K562 (cell line): Measurements from ENCODE around the gene TUBGCP6. TPM values are rescaled to one million over a fixed set of nuclear protein-coding genes. Genes with fewer than 3 reads are reported as not detected.

Experiments used
- ATAC-seq: fragments of 200-7000 bp; cut with Tn5 transposase; 3 replicates; pipeline ENCODE4 v1.9.1; 2020; ENCODE audit warnings: moderate library complexity
- BruUV-seq: library from RNA; stranded (reverse); fragments of 400-500 nt; replicated peaks from 2 replicates; lab custom pipeline; 2021; lab: Mats Ljungman, UMichigan
- CTCF ChIA-PET: fragments of 300-600 bp; formaldehyde crosslinking; extraction: SDS; loops from one replicate; lab custom pipeline; 2021; ENCODE audit warnings: low intra/inter-chr PET ratio; lab: Yijun Ruan, JAX
- POLR2A ChIA-PET: fragments of 300-600, 350-650 bp; sonication (Branson Sonifier 250); formaldehyde crosslinking; extraction: SDS; loops from one replicate; lab custom pipeline; 2021; ENCODE audit warnings: antibody characterized with exemption, inconsistent platforms; lab: Yijun Ruan, JAX
- DNase-seq, 4 experiments: peaks; one replicate each; pipeline versions ENCODE4 v3.0.0 to v3.0.0-alpha.2; 2011 to 2018; ENCODE audit warnings: low spot score in 3 of 4, mixed read lengths in 3 of 4; ENCODE audit errors: extremely low read depth in 1 of 4
- FAIRE-seq: peaks from 2 replicates; lab custom pipeline; 2011; peaks lifted over from hg19 to GRCh38; lab: Jason Lieb, UNC
- H2AFZ ChIP-seq: 2 replicates; pipeline ENCODE4 v1.6.0; 2011; ENCODE audit warnings: low read depth, low read length, control low read depth, inconsistent platforms
- H3K27ac ChIP-seq: fragments of 200-600 bp; 3 replicates; pipeline ENCODE4 v1.8.0; 2011; ENCODE audit warnings: low read depth, mild to moderate bottlenecking, control low read depth, inconsistent platforms, low read length, moderate library complexity, mixed read lengths; ENCODE audit errors: extremely low read depth
- H3K27me3 ChIP-seq, 2 experiments: fragments of 300-600 bp in 1 of 2; 2 replicates in 1 of 2; 3 replicates in 1 of 2; pipeline versions ENCODE4 v1.6.0 to v1.8.0; 2011; ENCODE audit warnings: inconsistent platforms in 2 of 2, low read length in 2 of 2, mild to moderate bottlenecking in 1 of 2, mixed read lengths in 1 of 2, moderate library complexity in 1 of 2; ENCODE audit not compliant: control insufficient read depth in 2 of 2, insufficient read depth in 2 of 2
- H3K36me3 ChIP-seq: fragments of 300-600 bp; 3 replicates; pipeline ENCODE4 v1.8.0; 2011; ENCODE audit warnings: mild to moderate bottlenecking, low read length, inconsistent platforms; ENCODE audit not compliant: control insufficient read depth, insufficient read depth
- H3K4me1 ChIP-seq, 2 experiments: fragments of 200-600 bp in 1 of 2; replicated peaks in 1 of 2; 2 replicates in 1 of 2; 3 replicates in 1 of 2; pipeline versions ENCODE4 v1.5.1 to v1.8.0; 2011; ENCODE audit warnings: inconsistent platforms in 2 of 2, low read length in 2 of 2, mild to moderate bottlenecking in 1 of 2, mixed read lengths in 1 of 2, moderate library complexity in 1 of 2; ENCODE audit not compliant: control insufficient read depth in 2 of 2, insufficient read depth in 2 of 2
- H3K4me2 ChIP-seq: 2 replicates; pipeline ENCODE4 v1.6.1; 2011; ENCODE audit warnings: low read length, control low read depth, inconsistent platforms, mixed read lengths; ENCODE audit not compliant: insufficient read depth
- H3K4me3 ChIP-seq: fragments of 200-600 bp; sonication (generic), shearing (Covaris generic); 2 replicates; pipeline ENCODE4 v1.5.1; 2016; ENCODE audit warnings: control low read depth, inconsistent platforms
- H3K79me2 ChIP-seq: fragments of 200-600 bp; 3 replicates; pipeline ENCODE4 v1.8.0; 2011; ENCODE audit warnings: low read length, inconsistent platforms; ENCODE audit not compliant: control insufficient read depth, insufficient read depth
- H3K9ac ChIP-seq, 2 experiments: 2 replicates each; pipeline versions ENCODE4 v1.6.0 to v1.6.1; 2011; ENCODE audit warnings: low read depth in 2 of 2, low read length in 2 of 2, control low read depth in 1 of 2, inconsistent platforms in 1 of 2, mild to moderate bottlenecking in 1 of 2, mixed read lengths in 1 of 2; ENCODE audit not compliant: insufficient read depth in 1 of 2
- H3K9me1 ChIP-seq: one replicate; pipeline ENCODE4 v1.6.0; 2011; ENCODE audit warnings: inconsistent platforms, mild to moderate bottlenecking, low read length, moderate library complexity; ENCODE audit not compliant: control insufficient read depth, insufficient read depth
- H3K9me3 ChIP-seq: replicated peaks from 2 replicates; pipeline ENCODE4 v1.5.1; 2011; ENCODE audit warnings: low read depth, low read length, inconsistent platforms; ENCODE audit not compliant: control insufficient read depth, insufficient read depth
- H4K20me1 ChIP-seq: replicated peaks from 2 replicates; pipeline ENCODE4 v1.6.1; 2011; ENCODE audit warnings: low read length, inconsistent platforms, mixed read lengths; ENCODE audit not compliant: control insufficient read depth, insufficient read depth
- BRCA1 ChIP-seq, 2 experiments: fragments of 450-650 bp in 1 of 2; sonication (generic) in 1 of 2; formaldehyde crosslinking in 1 of 2; IDR thresholded peaks; 2 replicates each; pipeline versions ENCODE4 v1.5.0 to v1.6.1; 2017 to 2020; ENCODE audit warnings: mild to moderate bottlenecking in 1 of 2, missing genetic modification reagents in 1 of 2
- CTCFL ChIP-seq: IDR thresholded peaks from 2 replicates; pipeline ENCODE4 v1.6.1; 2011; ENCODE audit warnings: borderline replicate concordance, low read depth, mild to moderate bottlenecking, moderate library complexity, low read length; ENCODE audit not compliant: insufficient read depth, poor library complexity, severe bottlenecking
- DMBX1 ChIP-seq: fragments of 250-450 bp; sonication (Bioruptor Pico); IDR thresholded peaks from 2 replicates; pipeline ENCODE4 v1.8.0; 2022; ENCODE audit warnings: inconsistent platforms, mild to moderate bottlenecking, moderate library complexity, borderline replicate concordance
- HDAC8 ChIP-seq: fragments of 450-650 bp; IDR thresholded peaks from 2 replicates; pipeline ENCODE4 v1.6.1; 2016; ENCODE audit warnings: mild to moderate bottlenecking, missing genetic modification characterization, moderate library complexity, missing compliant biosample characterization
- MNT ChIP-seq, 2 experiments: fragments of 450-650 bp; conservative IDR thresholded peaks; 2 replicates each; pipeline ENCODE4 v1.6.1; 2017; ENCODE audit warnings: mild to moderate bottlenecking in 2 of 2, moderate library complexity in 2 of 2
- TAF7 ChIP-seq: fragments of 450-650 bp; IDR thresholded peaks from 2 replicates; pipeline ENCODE4 v1.6.1; 2016; ENCODE audit warnings: missing genetic modification characterization, missing compliant biosample characterization
- TRIM25 ChIP-seq: fragments of 450-650 bp; IDR thresholded peaks from 2 replicates; pipeline ENCODE4 v1.7.0; 2016; ENCODE audit warnings: borderline replicate concordance
- UBTF ChIP-seq, 2 experiments: IDR thresholded peaks; 2 replicates each; pipeline ENCODE4 v1.6.1; 2012; ENCODE audit warnings: improper control_type of control experiment in 2 of 2, low read depth in 2 of 2, low read length in 2 of 2, borderline replicate concordance in 1 of 2
- ZC3H4 ChIP-seq: sonication (generic); formaldehyde crosslinking; IDR thresholded peaks from 2 replicates; pipeline ENCODE4 v1.9.0; 2021; ENCODE audit warnings: missing genetic modification reagents, borderline replicate concordance
- ZNF384 ChIP-seq: IDR thresholded peaks from 2 replicates; pipeline ENCODE4 v1.6.1; 2012; ENCODE audit warnings: low read depth, low read length, improper control_type of control experiment
- WGBS: fragments of 100-300 bp; shearing (Covaris generic); methylation state at CpG from one replicate; pipeline ENCODE4 v1.1.6; 2016; ENCODE audit warnings: low coverage, mixed read lengths; ENCODE audit not compliant: insufficient coverage; ENCODE audit errors: missing lambda C conversion rate; 5-methylcytosine and 5-hydroxymethylcytosine counted together
- in situ Hi-C: fragments of 300-500 bp; cut with MboI; formaldehyde crosslinking; loops from 4 replicates; pipeline ENCODE4 v1.15.0; 2018; ENCODE audit warnings: inconsistent platforms, mixed read lengths
- intact Hi-C: fragments of 100-400 bp; cut with micrococcal nuclease; formaldehyde crosslinking; loops from 2 replicates; pipeline ENCODE4 v1.14.2; 2022
- polyA plus RNA-seq, 8 experiments: library from polyadenylated mRNA; depleted of rRNA in 4 of 8; stranded (reverse) in 5 of 8; unstranded in 3 of 8; fragments of >200 nt; fragmentation: Nextera tagmentation in 2 of 8; fragmentation: Illumina TruSeq in 1 of 8; extraction: Ambion mirVana in 2 of 8; extraction: Trizol in 1 of 8; gene quantifications; 2 replicates each; pipeline versions ENCODE4 v1.2.1 to v1.2.3, GENCODE V29; 2011 to 2014; ENCODE audit warnings: inconsistent platforms in 1 of 8, missing spikeins in 1 of 8
- total RNA-seq, 7 experiments: library from RNA; depleted of rRNA in 6 of 7; stranded (reverse); fragments of >200 nt in 6 of 7; fragmentation: Illumina TruSeq in 2 of 7; extraction: Trizol in 2 of 7; gene quantifications; 2 replicates each; pipeline versions ENCODE4 v1.2.1 to v1.2.3, GENCODE V29; 2011 to 2021; ENCODE audit warnings: low replicate concordance in 1 of 7

Gene TUBGCP6
- total and polyA plus RNA-seq, 9 of the 15 experiments (the other 6 are each of a cell fraction or from before 2014, with no cell fraction given), result 0.76 to 33.0 (median 10.1) TPM

GRCh38 chr22:50222508-50222907, 22.3 kb downstream of the TUBGCP6 start (continued):
- TF ChIP-seq MNT (conservative IDR thresholded peaks at IDR 0.05), result no peak
- no peak for TF ChIP-seq ZNF384
- TF ChIP-seq ZC3H4 (CRISPR knock-in tag), result no peak
- TF ChIP-seq CTCFL, result no peak

GRCh38 chr22:50221410-50222300, 23.2 kb downstream of the TUBGCP6 start:
- H3K9me3 ChIP-seq, result 0 out of 2 replicates have a peak, but pooled peaks cover 1% of the 10 kb centered on the region
- H3K4me1 ChIP-seq, result peaks cover 0 to 33% of the 10 kb centered on the region in 2 experiments; a peak in 3 of 5 replicates
- no peaks in the 10 kb centered on the region for H3K79me2 ChIP-seq
- DNase-seq (no peak), FAIRE-seq (no peak), ATAC-seq (no peak)
- H4K20me1 ChIP-seq, result no peaks in the 10 kb centered on the region
- H3K9me1 ChIP-seq, result no peaks in the 10 kb centered on the region
- H3K9ac ChIP-seq, result no peak overlapping the region
- intact Hi-C loops, result no loop called here
- H3K27me3 ChIP-seq, result no peaks in the 10 kb centered on the region
- H3K27ac ChIP-seq, result no peak overlapping the region
- no peak overlapping the region for H2AFZ ChIP-seq
- peaks cover 86% of the 10 kb centered on the region; the same call in 2 of the 3 replicates for H3K36me3 ChIP-seq
- CTCF ChIA-PET, result no interaction called here
- WGBS, result 95% methylated on average over 12 of the region's 19 CpGs
- H3K4me2 ChIP-seq, result no peak overlapping the region
- no peak overlapping the region for H3K4me3 ChIP-seq
- in situ Hi-C loops, result no loop called here
- no TSS peak for BruUV-seq
- POLR2A ChIA-PET, result no interaction called here
- TF ChIP-seq UBTF (IDR thresholded peaks at IDR 0.05; ENCODE audit: borderline replicate concordance in 1 of 2, low read depth in 2 of 2, low read length in 2 of 2) (no peak), DMBX1 (CRISPR knock-in tag) (no peak), HDAC8 (tag) (no peak), TRIM25 (no peak), BRCA1 (IDR thresholded peaks at IDR 0.05) (no peak), BRCA1 (CRISPR knock-in tag; IDR thresholded peaks at IDR 0.05) (no peak), TAF7 (tag) (no peak)
